Heart right ventricle (tissue), 16 donors: ENCODE measurements around the gene PSMD5. TPM values are rescaled to one million over a fixed set of nuclear protein-coding genes. Genes with fewer than 3 reads are reported as not detected.

Experiments
- ATAC-seq, 8 donors: fragments of 200-7000 bp; cut with Tn5 transposase; one replicate each; pipeline ENCODE4 v1.9.1; 2020; ENCODE audit warnings: mild to moderate bottlenecking in 8 of 8, moderate library complexity in 8 of 8, moderate number of reproducible peaks in 1 of 8
- DNase-seq, 2 donors: peaks; one replicate each; pipeline ENCODE4 v3.0.0-alpha.2; 2020
- H3K27ac ChIP-seq, 10 donors: fragments of 200-600 bp; sonication (generic) in 2 of 10; one replicate each; pipeline versions ENCODE4 v1.5.0 to v1.8.0; 2020 to 2022; ENCODE audit warnings: mild to moderate bottlenecking in 3 of 10
- H3K27me3 ChIP-seq, 7 donors: fragments of 200-600 bp; one replicate each; pipeline ENCODE4 v1.8.0; 2021 to 2022; ENCODE audit warnings: mild to moderate bottlenecking in 2 of 7
- H3K36me3 ChIP-seq, 9 donors: fragments of 200-600 bp; sonication (generic) in 1 of 9; one replicate each; pipeline versions ENCODE4 v1.5.0 to v1.8.0; 2020 to 2022; ENCODE audit warnings: mild to moderate bottlenecking in 2 of 9
- H3K4me1 ChIP-seq, 9 donors: fragments of 200-600 bp; sonication (generic) in 1 of 9; one replicate each; pipeline versions ENCODE4 v1.5.0 to v1.8.0; 2020 to 2022; ENCODE audit warnings: mild to moderate bottlenecking in 4 of 9
- H3K4me3 ChIP-seq, 10 donors: fragments of 200-600 bp; sonication (generic) in 2 of 10; one replicate each; pipeline versions ENCODE4 v1.5.0 to v1.8.0; 2020 to 2022; ENCODE audit warnings: mild to moderate bottlenecking in 7 of 10, moderate library complexity in 2 of 10
- H3K9me3 ChIP-seq, 11 donors: fragments of 200-600 bp in 10 of 11; sonication (generic) in 2 of 11; one replicate each; pipeline versions ENCODE4 v1.5.0 to v1.8.0; 2013 to 2022; ENCODE audit warnings: mild to moderate bottlenecking in 2 of 11, control low read depth in 1 of 11, moderate library complexity in 1 of 11
- CTCF ChIP-seq, 9 donors: fragments of 200-600 bp; sonication (generic) in 2 of 9; IDR thresholded peaks; one replicate each; pipeline versions ENCODE4 v1.5.0 to v1.8.0; 2021 to 2022; ENCODE audit warnings: antibody characterized with exemption in 9 of 9, mild to moderate bottlenecking in 5 of 9, moderate library complexity in 1 of 9
- WGBS, 2 donors: extraction: QIAGEN DNeasy Blood & Tissue Kit; methylation state at CpG; one replicate each; pipeline ENCODE4 v1.1.7; 2013; ENCODE audit warnings: inconsistent platforms in 1 of 2; 5-methylcytosine and 5-hydroxymethylcytosine counted together
- intact Hi-C, 10 donors: fragments of 100-400 bp; cut with DNase I; formaldehyde crosslinking; loops; one replicate each; pipeline versions ENCODE4 v1.11.1 to v1.14.2; 2022
- polyA plus RNA-seq, 2 donors: library from polyadenylated mRNA; stranded (reverse); fragments of 200-250 nt; gene quantifications; one replicate each; pipeline ENCODE4 v1.2.3, GENCODE V29; 2013
- total RNA-seq, 10 donors: library from RNA; stranded (reverse); fragmentation: NEBNext Ultra II Directional in 3 of 10; extraction: Animal tissue kit (Norgen Biotek cat#: 25700) in 3 of 10; gene quantifications; one replicate each; pipeline versions ENCODE4 v1.2.1 to v1.2.4, GENCODE V29; 2021 to 2023
- donor health status: Arrhythmogenic right ventricular cardiomyopathy.
- donor health status: ischemic (EF 13 %, LVEDD 7.1; RV severe dilation, severe dysfunction).
- donor health status: healthy with polysubstance abuse.
- donor health status: DM: no; HTN: yes; CAD: no.
- donor health status: DM: no; HTN: no; CAD: no.
- donor health status: ischemic (EF 25% LVEDD 6.9; RV normal size, moderate dysfunction).
- donor health status: ischemic (EF 25% LVEDD 5.7; RV mildly dilated, moderate dysfunction).
- donor health status: healthy.
- donor health status: DM: yes; HTN: yes; CAD: no.
- donor health status: Ischemic cardiomyopathy.
- donor health status: ischemic (EF 35%, LVEDD 5.7; RV mildly dilated, moderate dysfunction).
- donor health status: nonischemic (EF 11% LVEDD 7.7; RV severe dilation, severe dysfunction).
- donor health status: DM: yes; HTN: yes; CAD: no.
- donor health status: PGD.
- donor health status: ischemic (EF 29% LVEDD 5.4; RV normal size, mild dysfunction).
- donor health status: nonischemic (EF 23%, LVEDD 6.1; RV moderate dilation, normal function).

PSMD5 gene
- total and polyA plus RNA-seq, 12 donors: 7.7 to 22.8 (median 14.3) TPM

- H3K4me1 ChIP-seq: peaks cover 0 to 18% (median 9%) of the 10 kb centered on the region in 9 donors
- peak overlapping the region; percentile 1 to 89 (median 80) for H3K27ac ChIP-seq
- ATAC-seq: peak in 1 of 8 donors; percentile 14
- no peaks in the 10 kb centered on the region for H3K27me3 ChIP-seq
- H3K9me3 ChIP-seq: no peaks in the 10 kb centered on the region
- H3K4me3 ChIP-seq: peak overlapping the region; percentile 19 to 77 (median 60)
- 33 to 34% methylated on average over 11 of the region's 11 CpGs for WGBS, 2 donors
- H3K36me3 ChIP-seq: peaks cover 0 to 79% (median 0%) of the 10 kb centered on the region in 9 donors
- peak in 1 of 9 donors; percentile 11 for TF ChIP-seq CTCF (IDR thresholded peaks at IDR 0.05)
- intact Hi-C loops: loop anchor here in 4 of 10 donors (2.0 to 5.0 kb wide), 3 partner anchors 64 to 69 kb away; no protein-coding TSS in a partner anchor
- no peak for DNase-seq
Measured at GRCh38 chr9:120868339-120868675, 25.6 kb upstream of the PSMD5 start.

- Histone ChIP-seq H3K4me3 (peak overlapping the region in 9 of 10 donors; percentile 19 to 77 (median 62)), H3K27ac (peak overlapping the region in 9 of 10 donors; percentile 74 to 89 (median 81)), H3K36me3 (peaks cover 0 to 79% (median 0%) of the 10 kb centered on the region in 9 donors), H3K9me3 (no peaks in the 10 kb centered on the region), H3K27me3 (no peaks in the 10 kb centered on the region), H3K4me1 (peaks cover 0 to 18% (median 9%) of the 10 kb centered on the region in 9 donors)
- DNase-seq: no peak
- TF ChIP-seq CTCF (IDR thresholded peaks at IDR 0.05): no peak
- ATAC-seq: no peak
- 85 to 86% methylated on average over 15 of the region's 15 CpGs for WGBS, 2 donors
- intact Hi-C loops: loop anchor here in 4 of 10 donors (2.0 to 5.0 kb wide), 3 partner anchors 65 to 69 kb away; no protein-coding TSS in a partner anchor
Measured at GRCh38 chr9:120867676-120868338, 25.1 kb upstream of the PSMD5 start.

DNA sequence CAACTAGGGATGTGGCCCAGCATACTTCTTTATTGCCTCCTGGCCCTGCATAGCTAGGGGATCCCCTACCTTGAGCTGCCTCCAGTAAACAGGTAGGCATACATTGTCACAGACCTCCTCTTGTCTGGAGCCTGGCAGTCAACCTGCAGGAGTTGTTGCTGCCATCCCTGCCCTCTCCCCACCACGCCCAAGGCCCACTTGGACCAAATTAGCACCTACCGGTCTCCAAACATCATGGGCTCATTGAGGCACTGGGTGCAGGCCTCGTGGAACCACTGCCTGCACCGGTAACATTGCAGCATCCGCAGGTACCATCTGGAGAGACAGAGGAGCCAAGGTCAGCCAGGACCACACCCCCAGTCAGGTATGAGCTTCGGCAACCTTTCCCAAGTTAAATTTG lies 23.9 kb upstream of the PSMD5 start:
- Histone ChIP-seq H3K27me3 (no peaks in the 10 kb centered on the region), H3K36me3 (peaks cover 0 to 79% (median 3%) of the 10 kb centered on the region in 9 donors), H3K4me3 (no peak overlapping the region), H3K9me3 (no peaks in the 10 kb centered on the region), H3K4me1 (peaks cover 0 to 18% (median 9%) of the 10 kb centered on the region in 9 donors), H3K27ac (no peak overlapping the region)
- WGBS, 2 donors: 95 to 96% methylated on average over 6 of the region's 6 CpGs
- ATAC-seq (no peak), DNase-seq (no peak)
- intact Hi-C loops: loop anchor here in 1 of 10 donors (5.0 kb wide), 1 partner anchor 71 kb away; no protein-coding TSS in a partner anchor
- no peak for TF ChIP-seq CTCF (IDR thresholded peaks at IDR 0.05)

DNA sequence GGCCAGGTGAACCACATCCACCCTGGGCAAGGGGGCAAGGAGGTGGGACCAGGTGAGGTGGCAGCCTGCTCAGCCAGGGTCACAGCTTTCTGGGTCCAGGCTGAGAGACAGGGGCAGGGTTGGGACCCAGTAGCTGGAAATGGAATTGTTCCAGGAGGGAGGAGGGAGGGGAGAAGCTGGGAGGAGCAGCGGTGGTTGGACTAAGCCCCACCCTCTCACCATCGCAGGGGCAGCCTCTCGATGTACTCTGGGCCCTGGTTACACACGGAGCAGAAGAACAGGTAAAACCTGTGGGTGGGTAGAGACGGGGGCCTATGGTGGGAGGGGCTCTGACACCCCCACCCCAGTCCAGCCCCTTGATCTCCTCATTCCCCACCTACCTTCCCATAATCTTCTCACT lies 23.1 kb upstream of the PSMD5 start:
- no peak for TF ChIP-seq CTCF (IDR thresholded peaks at IDR 0.05)
- WGBS, 2 donors: 76 to 86% methylated on average over 5 of the region's 5 CpGs
- Histone ChIP-seq H3K36me3 (peaks cover 0 to 81% (median 3%) of the 10 kb centered on the region in 9 donors), H3K4me1 (peaks cover 0 to 18% (median 9%) of the 10 kb centered on the region in 9 donors), H3K27me3 (no peaks in the 10 kb centered on the region), H3K27ac (no peak overlapping the region), H3K4me3 (no peak overlapping the region), H3K9me3 (no peaks in the 10 kb centered on the region)
- ATAC-seq (no peak), DNase-seq (no peak)
- intact Hi-C loops: loop anchor here in 1 of 10 donors (5.0 kb wide), 1 partner anchor 71 kb away; no protein-coding TSS in a partner anchor
